Suprapubic skin (tissue), 3 donors: ENCODE data around the gene HBEGF.

Source experiments
- POLR2A ChIP-seq, 2 donors: fragments of 450-650 bp; IDR thresholded peaks; one replicate each; pipeline ENCODE4 v1.6.1; 2017; ENCODE audit warnings: antibody characterized with exemption in 2 of 2, mild to moderate bottlenecking in 2 of 2, moderate library complexity in 2 of 2
- TF ChIP-seq, protein P1 (sequence below), 2 donors: fragments of 200-600 bp in 1 of 2; fragments of 450-650 bp in 1 of 2; sonication (generic) in 1 of 2; IDR thresholded peaks; one replicate each; pipeline ENCODE4 v1.5.1; 2016 to 2019; ENCODE audit warnings: antibody characterized with exemption in 2 of 2, mild to moderate bottlenecking in 1 of 2, moderate library complexity in 1 of 2

DNA sequence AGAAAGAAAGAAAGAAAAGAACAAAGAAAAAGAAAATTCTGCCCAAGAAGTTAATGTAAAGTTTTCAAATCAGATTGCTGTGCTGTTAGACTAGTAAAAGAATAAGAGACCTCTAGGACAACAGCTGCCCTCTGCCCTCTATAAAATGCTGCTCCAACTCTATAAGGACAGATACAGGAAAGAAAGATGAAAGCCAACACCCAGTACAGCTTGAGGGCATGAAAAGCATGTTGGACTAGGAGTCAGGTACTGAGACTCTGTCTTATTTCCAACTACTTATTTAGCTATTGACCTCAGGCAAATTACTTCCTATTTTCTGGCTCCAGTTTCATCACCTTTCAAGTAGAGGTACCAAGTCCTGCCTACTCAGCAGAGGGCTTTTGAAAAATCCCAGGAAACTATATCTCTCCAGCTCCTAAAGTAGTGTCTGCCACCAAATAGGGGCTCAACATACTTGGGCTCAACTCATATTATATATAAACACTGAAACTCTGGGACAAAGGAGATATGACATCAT is 5.7 kb downstream of the HBEGF start:
- TF ChIP-seq, protein P1, sequence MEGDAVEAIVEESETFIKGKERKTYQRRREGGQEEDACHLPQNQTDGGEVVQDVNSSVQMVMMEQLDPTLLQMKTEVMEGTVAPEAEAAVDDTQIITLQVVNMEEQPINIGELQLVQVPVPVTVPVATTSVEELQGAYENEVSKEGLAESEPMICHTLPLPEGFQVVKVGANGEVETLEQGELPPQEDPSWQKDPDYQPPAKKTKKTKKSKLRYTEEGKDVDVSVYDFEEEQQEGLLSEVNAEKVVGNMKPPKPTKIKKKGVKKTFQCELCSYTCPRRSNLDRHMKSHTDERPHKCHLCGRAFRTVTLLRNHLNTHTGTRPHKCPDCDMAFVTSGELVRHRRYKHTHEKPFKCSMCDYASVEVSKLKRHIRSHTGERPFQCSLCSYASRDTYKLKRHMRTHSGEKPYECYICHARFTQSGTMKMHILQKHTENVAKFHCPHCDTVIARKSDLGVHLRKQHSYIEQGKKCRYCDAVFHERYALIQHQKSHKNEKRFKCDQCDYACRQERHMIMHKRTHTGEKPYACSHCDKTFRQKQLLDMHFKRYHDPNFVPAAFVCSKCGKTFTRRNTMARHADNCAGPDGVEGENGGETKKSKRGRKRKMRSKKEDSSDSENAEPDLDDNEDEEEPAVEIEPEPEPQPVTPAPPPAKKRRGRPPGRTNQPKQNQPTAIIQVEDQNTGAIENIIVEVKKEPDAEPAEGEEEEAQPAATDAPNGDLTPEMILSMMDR (IDR thresholded peaks at IDR 0.05), result no peak
- TF ChIP-seq POLR2A (IDR thresholded peaks at IDR 0.05), result no peak
